ENCODE measurements around the gene LRGUK.
"Not testable (repeated sequence)": the region's sequence is repeated elsewhere in the genome, so short reads cannot be mapped to it uniquely, and the experiment has no call there.

The LRGUK gene, protein sequence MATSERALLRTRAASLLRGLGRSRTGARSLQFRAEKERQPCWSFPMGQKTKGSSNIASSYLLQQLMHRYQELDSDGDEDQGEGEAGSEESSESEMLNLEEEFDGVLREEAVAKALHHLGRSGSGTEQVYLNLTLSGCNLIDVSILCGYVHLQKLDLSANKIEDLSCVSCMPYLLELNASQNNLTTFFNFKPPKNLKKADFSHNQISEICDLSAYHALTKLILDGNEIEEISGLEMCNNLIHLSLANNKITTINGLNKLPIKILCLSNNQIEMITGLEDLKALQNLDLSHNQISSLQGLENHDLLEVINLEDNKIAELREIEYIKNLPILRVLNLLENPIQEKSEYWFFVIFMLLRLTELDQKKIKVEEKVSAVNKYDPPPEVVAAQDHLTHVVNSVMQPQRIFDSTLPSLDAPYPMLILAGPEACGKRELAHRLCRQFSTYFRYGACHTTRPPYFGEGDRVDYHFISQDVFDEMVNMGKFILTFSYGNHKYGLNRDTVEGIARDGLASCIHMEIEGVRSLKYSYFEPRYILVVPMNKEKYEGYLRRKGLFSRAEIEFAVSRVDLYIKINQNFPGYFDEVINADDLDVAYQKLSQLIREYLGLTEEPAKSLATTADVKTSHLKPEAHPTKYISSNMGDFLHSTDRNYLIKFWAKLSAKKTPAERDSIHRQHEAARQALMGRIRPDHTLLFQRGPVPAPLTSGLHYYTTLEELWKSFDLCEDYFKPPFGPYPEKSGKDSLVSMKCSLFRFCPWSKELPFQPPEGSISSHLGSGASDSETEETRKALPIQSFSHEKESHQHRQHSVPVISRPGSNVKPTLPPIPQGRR

DNA sequence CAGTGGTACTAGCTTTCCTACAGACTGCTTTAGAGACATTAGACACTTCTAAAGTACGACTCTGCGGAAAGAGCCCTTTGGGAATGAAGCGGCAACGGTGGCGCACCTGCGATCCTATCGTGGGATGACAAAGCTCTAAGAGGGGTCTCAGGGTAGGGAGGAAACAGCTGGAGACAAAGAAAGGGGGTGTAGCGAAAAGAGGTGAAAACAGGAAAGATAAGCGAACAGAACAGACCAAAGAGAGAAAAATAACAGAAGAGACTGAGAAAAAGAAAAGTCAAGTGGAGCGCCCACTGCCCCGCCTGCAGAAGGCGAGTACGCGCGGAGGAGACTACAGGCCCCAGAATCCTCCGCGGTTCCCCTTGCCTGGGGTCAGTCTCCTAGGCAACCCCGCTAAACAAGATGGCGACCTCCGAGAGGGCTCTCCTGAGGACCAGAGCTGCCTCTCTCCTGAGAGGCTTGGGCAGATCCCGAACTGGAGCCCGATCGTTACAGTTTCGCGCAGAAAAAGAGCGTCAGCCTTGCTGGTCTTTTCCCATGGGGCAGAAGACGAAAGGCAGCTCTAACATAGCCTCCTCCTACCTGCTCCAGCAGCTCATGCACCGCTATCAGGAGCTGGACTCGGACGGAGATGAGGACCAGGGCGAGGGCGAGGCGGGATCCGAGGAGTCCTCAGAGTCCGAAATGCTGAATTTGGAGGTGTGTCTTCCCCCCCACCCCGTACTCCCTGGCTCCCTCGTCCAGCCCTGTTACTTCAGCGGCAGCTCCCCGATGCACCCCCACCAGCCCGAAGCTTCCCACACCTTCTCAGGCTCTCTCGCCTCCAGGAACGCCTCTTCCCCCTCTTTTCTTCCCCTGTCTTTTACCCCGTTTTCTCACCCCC is at the start of gene LRGUK:
Gene LRGUK (plus strand): TSS at position 375 of the 883 bp plus-strand sequence. CDS start 28 bp downstream, at position 403.
- H4K20me1 ChIP-seq (ENCODE audit: insufficient read depth, low read length), result no peaks in the 10 kb centered on the region
- H3K36me3 ChIP-seq (ENCODE audit: insufficient read depth, low read length), result no peaks in the 10 kb centered on the region
- peak within 1 kb of the TSS; percentile 80 for H3K4me2 ChIP-seq (ENCODE audit: low read length)
- H3K27me3 ChIP-seq (ENCODE audit: insufficient read depth, low read length), result no peaks in the 10 kb centered on the region
- peak within 1 kb of the TSS; percentile 86 for H2AFZ ChIP-seq (ENCODE audit: low read length)
- H3K4me1 ChIP-seq (ENCODE audit: insufficient read depth, low read length, severe bottlenecking), result peaks cover 15% of the 10 kb centered on the region
- no peaks in the 10 kb centered on the region for H3K79me2 ChIP-seq (ENCODE audit: insufficient read depth, low read length)
- no peak for TF ChIP-seq EZH2 (IDR thresholded peaks at IDR 0.05; ENCODE audit: borderline replicate concordance, low read length)
- TF ChIP-seq, protein P1, sequence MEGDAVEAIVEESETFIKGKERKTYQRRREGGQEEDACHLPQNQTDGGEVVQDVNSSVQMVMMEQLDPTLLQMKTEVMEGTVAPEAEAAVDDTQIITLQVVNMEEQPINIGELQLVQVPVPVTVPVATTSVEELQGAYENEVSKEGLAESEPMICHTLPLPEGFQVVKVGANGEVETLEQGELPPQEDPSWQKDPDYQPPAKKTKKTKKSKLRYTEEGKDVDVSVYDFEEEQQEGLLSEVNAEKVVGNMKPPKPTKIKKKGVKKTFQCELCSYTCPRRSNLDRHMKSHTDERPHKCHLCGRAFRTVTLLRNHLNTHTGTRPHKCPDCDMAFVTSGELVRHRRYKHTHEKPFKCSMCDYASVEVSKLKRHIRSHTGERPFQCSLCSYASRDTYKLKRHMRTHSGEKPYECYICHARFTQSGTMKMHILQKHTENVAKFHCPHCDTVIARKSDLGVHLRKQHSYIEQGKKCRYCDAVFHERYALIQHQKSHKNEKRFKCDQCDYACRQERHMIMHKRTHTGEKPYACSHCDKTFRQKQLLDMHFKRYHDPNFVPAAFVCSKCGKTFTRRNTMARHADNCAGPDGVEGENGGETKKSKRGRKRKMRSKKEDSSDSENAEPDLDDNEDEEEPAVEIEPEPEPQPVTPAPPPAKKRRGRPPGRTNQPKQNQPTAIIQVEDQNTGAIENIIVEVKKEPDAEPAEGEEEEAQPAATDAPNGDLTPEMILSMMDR (IDR thresholded peaks at IDR 0.05; ENCODE audit: low read length), result no peak
- no peak within 1 kb of the TSS for H3K27ac ChIP-seq (ENCODE audit: low read depth, low read length, poor library complexity, severe bottlenecking)
- H3K9ac ChIP-seq (ENCODE audit: low read length), result peak within 1 kb of the TSS; percentile 31; the same call in 1 of the 2 replicates
- H3F3A ChIP-seq (ENCODE audit: insufficient read depth, low read length), result no peaks in the 10 kb centered on the region
- peak within 1 kb of the TSS; percentile 66 for H3K4me3 ChIP-seq (ENCODE audit: low read depth, low read length, poor library complexity, severe bottlenecking)
- no peaks in the 10 kb centered on the region for H3K9me3 ChIP-seq (ENCODE audit: low read length)
- no peaks in the 10 kb centered on the region for H3K9me2 ChIP-seq (ENCODE audit: low read depth, low read length)

DNA sequence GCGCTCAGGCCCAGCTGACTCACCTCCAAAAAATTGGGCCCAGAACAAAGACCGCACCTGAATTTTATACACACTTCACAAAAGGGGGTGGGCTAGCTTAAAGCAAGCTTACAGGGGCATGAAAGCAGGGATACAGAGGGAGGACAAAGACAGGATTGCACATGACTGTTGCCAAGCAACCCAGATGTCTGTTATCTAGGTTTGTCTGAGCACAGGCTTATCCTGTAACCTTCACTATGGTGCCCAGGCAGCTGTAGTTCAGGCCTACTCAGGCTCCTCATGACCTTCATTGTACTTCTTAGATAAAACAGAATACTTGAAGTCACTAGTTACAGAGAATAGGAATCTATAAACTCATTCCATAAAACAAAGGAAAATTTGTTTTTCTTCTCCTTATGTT is 49.6 kb upstream of the LRGUK start:
- H3K27ac ChIP-seq (ENCODE audit: low read depth, low read length, poor library complexity, severe bottlenecking); H3K4me3 ChIP-seq (ENCODE audit: low read depth, low read length, poor library complexity, severe bottlenecking); H3K27me3 ChIP-seq (ENCODE audit: insufficient read depth, low read length); H3K36me3 ChIP-seq (ENCODE audit: insufficient read depth, low read length); H2AFZ ChIP-seq (ENCODE audit: low read length); H3K4me1 ChIP-seq (ENCODE audit: insufficient read depth, low read length, severe bottlenecking); H3K4me2 ChIP-seq (ENCODE audit: low read length); H3K79me2 ChIP-seq (ENCODE audit: insufficient read depth, low read length); H3K9me2 ChIP-seq (ENCODE audit: low read depth, low read length); H3K9ac ChIP-seq (ENCODE audit: low read length); H4K20me1 ChIP-seq (ENCODE audit: insufficient read depth, low read length); H3F3A ChIP-seq (ENCODE audit: insufficient read depth, low read length); H3K9me3 ChIP-seq (ENCODE audit: low read length): not testable (repeated sequence)

DNA sequence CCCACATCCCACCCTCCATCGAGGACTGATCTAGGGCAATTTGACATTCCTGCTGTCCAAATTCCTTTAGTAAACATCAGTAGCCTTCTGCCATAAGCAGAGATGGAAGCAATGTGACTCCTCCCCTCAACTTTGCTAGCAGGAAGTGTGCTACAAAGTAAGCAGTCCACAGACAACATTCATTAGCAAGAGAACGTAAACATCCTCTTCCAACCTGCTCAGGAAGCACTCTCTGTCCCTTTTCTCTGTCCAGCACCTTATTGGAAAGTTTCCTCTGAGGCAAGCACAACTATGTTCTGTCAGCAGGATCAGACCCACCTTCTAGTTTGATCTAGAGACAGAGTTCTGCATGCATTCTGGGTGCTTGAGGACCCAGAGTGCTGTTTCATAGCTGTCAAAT is 48.1 kb upstream of the LRGUK start:
- Histone ChIP-seq H3K79me2 (ENCODE audit: insufficient read depth, low read length) (no peaks in the 10 kb centered on the region), H3K27ac (ENCODE audit: low read depth, low read length, poor library complexity, severe bottlenecking) (no peak overlapping the region), H3K36me3 (ENCODE audit: insufficient read depth, low read length) (no peaks in the 10 kb centered on the region; the same call in 1 of the 2 replicates), H4K20me1 (ENCODE audit: insufficient read depth, low read length) (no peaks in the 10 kb centered on the region), H3K9me2 (ENCODE audit: low read depth, low read length) (no peaks in the 10 kb centered on the region), H3F3A (ENCODE audit: insufficient read depth, low read length) (no peaks in the 10 kb centered on the region), H3K9ac (ENCODE audit: low read length) (no peak overlapping the region), H3K4me2 (ENCODE audit: low read length) (no peak overlapping the region), H3K4me3 (ENCODE audit: low read depth, low read length, poor library complexity, severe bottlenecking) (no peak overlapping the region), H3K4me1 (ENCODE audit: insufficient read depth, low read length, severe bottlenecking) (no peaks in the 10 kb centered on the region), H3K9me3 (ENCODE audit: low read length) (no peaks in the 10 kb centered on the region), H3K27me3 (ENCODE audit: insufficient read depth, low read length) (no peaks in the 10 kb centered on the region), H2AFZ (ENCODE audit: low read length) (no peak overlapping the region)
- TF ChIP-seq EZH2 (IDR thresholded peaks at IDR 0.05; ENCODE audit: borderline replicate concordance, low read length), result no peak
- TF ChIP-seq, protein P1 (IDR thresholded peaks at IDR 0.05; ENCODE audit: low read length), result no peak

All from OCI-LY1 (cell line).